Measurements from ENCODE around the gene CCDC180. TPM values are rescaled to one million over a fixed set of nuclear protein-coding genes. Genes with fewer than 3 reads are reported as not detected.

Gene CCDC180
- total RNA-seq, 1 donor from 2014 or later, result 1.5 TPM

Other genes with a start within 250 kb of the CCDC180 start
- gene TDRD7, start 104.4 kb downstream of the CCDC180 start, total RNA-seq, result 17.1 and 17.2 TPM in 2 replicates
- gene TMOD1, start 194.0 kb downstream of the CCDC180 start, total RNA-seq, result 1.6 and 6.5 TPM in 2 replicates